ENCODE results near the gene PRR19.
"Not testable (repeated sequence)": the region's sequence is repeated elsewhere in the genome, so short reads cannot be mapped to it uniquely, and the experiment has no call there.

Gene PRR19

DNA sequence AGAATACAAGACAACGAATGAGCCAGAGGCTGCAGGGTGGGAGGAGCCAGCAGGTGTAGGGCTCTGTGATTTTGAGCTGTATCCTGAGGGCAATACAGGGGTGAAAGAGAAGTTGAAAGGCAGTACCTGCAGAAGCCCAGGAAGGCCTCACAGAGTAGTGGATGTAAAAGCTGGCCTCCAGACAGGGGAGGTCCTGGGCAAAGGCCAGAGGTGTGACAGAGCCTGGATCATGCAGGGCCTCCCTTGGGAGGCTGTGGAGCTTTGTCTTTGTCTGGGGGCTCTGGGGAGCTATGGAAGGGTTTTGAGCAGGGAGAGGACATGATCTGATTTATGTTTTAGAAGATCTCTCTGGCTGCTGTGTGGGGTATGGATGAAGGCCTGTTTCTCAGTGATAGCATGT is 26.2 kb downstream of the PRR19 start:
- DNase-seq, result no peak

DNA sequence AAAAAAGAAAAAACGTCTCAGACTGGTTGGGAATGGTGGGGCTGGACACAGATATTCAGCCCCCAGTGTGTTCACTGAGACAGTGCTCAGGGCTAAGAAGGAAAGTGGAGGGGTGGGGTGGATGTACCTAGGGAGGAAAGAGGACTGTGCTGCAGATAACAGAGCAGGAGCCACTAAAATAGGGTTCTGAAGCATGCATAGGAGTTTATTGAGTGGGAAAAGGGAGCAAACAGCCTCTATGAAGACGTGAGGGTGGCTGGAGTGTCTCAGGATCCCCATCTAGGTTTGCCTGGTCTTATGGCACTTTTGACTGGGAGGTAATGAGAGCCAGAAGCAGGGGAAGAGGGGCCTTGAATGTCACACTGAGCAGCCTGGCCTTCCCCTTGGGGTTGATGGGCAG is 26.9 kb downstream of the PRR19 start:
- DNase-seq, result no peak

DNA sequence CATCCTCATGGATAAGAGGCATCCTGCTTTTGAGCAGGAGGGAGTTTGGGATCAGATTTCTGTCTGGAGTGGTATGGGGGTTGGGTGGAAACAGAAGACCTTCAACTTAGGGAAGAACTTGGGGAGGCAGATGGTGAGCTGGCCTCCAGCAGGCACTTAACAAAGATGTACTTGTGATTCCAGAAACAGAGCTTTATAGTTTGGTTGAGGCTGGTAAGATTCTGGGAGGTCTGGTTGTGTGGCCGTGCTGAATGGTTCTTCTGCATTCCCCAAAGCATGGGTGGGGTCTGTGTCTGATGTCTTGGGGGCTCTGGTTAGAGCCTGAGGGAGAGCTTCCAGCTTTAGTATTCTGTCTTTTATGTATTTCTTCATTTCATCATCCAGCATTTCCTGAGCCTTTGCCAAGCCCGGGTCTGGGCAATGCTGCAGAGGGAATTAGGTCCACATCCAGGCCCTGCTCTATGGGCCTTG is 28.3 kb downstream of the PRR19 start:
- no peak for DNase-seq

DNA sequence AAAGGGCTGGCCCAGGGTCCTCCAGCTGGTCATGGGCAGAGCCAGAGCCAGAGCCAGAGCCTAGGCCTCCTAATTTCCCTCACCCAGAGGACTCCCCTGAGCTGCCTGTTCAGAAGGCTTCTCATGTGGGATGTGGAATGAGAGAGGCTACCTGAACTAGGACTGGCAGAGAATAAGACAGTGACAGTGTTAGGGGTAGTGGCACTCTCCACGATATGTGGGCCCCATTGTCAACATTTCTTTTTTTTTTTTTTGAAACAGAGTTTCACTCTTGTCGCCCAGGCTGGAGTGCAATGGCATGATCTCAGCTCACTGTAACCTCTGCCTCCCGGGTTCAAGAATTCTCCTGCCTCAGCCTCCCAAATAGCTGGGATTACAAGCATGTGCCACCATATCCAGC is 29.4 kb downstream of the PRR19 start:
- not testable (repeated sequence) for DNase-seq

DNA sequence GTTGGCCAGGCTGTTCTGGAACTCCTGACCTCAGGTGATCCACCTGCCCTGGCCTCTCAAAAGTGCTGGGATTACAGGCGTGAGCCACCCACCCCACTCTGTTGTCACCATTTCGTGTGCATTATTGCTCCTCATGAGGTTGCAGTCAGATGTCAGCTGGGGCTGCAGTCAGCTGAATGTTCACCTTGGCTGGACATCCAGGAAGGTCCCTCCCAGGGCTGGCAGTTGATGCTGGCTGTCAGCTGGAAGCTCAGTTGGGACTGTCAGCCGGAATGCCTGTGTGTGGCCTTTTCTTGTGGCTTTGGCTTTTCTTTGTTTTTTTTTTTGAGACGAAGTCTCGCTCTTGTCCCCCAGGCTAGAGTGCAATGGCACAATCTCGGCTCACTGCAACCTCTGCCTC is 30.1 kb downstream of the PRR19 start:
- no peak for DNase-seq

DNA sequence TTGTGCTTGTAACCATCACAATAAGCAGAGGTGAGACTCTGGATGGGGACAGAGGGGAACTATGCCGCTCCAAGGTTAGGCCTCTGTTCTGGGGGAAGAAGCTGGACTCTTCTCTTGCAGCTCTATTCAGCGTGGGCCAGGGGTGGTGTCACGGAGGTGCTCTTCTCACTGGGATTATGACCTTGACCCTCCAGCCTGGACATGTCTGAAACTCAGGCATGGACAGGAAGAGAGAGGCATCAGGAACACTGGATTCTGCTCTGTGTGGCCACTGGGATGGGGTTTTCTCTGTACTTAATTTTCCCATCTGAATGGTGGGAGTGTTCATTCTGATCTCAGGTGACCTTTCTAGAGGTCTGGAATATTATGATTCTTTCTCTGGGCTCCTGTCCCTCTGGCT is 31.1 kb downstream of the PRR19 start:
- DNase-seq, result no peak

DNA sequence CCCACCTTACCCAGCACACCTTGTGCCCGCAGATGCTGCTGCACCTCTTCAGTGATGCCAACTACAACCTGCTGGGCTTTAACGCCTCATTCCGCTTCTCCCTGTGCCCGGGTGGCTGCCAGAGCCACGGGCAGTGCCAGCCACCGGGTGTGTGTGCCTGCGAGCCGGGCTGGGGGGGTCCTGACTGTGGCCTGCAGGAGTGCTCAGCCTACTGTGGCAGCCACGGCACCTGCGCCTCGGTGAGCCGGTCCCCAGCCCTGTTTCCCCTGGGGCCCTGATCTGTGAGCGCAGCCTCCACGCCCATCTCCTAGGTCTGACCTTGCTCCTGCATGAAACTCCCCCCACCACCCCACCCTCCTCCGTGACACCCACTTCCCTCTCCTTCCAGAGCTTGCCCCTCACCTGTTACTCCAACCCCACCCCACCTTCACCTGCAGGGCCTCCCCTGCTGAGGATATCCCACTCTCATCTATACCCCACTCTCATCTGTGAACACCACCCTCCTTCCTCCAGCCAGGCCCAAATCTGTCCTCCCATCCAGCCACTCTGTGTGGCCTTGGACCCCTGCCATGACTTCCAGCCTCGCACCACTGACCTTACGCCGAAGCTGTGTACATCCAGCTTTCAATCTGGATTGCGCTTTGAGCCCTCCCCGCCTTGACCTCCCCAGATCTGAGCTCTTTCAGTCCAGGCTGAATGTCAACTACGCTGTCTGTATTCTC is 32.2 kb downstream of the PRR19 start:
- no peak for DNase-seq

DNA sequence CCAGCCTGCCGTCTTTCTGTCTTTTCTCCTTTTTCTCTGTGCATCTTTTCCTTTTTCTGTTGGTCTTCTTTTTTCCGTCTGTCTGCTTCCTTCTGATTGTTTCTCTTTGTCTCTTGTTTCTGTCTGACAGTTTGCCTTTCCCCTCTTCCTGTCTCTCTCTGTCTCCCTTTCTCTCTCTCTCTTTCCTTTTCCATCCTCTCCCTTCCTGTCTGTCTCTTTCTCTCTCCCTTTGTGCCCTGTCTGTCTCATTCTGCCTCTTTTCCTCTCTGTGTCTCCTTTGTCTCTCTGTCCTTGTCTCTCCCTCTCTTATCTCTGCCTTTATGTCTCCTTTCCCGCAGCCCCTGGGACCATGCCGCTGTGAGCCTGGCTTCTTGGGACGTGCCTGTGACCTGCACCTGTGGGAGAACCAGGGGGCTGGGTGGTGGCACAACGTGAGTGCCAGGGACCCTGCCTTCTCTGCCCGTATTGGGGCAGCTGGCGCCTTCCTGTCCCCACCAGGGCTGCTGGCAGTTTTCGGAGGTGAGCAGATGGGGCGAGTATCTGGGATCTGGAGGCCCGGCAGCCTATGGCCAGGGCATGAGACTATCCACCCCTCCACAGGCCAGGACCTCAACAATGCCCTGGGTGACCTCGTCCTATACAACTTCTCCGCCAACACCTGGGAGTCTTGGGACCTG is 32.9 kb downstream of the PRR19 start:
- no peak for DNase-seq

DNA sequence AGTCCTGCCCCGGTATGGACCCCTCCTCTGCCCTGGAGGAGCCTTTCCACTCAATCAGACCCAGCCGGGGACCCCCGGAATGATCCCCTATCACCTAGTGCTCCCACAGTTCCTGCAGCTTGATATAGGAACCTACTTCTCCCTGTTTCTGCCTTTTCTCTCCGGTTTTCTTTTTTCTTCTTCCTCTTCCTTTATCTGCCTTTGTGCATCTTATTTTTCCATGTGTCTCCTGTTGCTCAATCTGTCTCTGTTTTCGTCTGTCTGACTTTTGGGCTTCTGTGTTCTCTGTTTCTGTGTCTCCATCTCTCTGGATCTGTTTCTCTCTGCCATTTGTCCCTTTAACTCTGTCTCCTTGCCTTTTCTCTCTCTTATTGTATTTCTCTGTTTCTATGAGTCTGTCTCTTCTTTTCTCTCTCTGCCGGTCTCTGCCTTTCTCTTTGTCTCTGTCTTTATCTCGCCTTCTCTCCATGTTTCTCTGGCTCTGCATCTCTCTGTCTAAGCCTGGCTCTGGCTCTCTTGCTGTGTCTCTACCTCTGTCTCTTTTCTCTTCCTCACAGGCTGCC is 33.5 kb downstream of the PRR19 start:
- DNase-seq, result no peak

DNA sequence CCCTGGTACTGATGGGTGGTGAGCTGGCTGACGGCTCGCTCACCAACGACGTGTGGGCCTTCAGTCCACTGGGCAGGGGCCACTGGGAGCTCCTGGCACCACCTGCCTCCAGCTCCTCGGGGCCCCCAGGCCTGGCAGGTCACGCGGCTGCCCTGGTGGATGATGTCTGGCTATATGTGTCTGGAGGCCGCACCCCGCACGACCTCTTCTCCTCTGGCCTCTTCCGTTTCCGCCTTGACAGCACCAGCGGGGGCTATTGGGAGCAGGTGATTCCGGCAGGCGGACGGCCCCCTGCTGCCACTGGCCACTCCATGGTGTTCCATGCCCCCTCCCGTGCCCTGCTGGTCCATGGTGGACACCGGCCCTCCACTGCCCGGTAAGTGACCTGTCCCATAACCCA is 34.0 kb downstream of the PRR19 start:
- no peak for DNase-seq

DNA sequence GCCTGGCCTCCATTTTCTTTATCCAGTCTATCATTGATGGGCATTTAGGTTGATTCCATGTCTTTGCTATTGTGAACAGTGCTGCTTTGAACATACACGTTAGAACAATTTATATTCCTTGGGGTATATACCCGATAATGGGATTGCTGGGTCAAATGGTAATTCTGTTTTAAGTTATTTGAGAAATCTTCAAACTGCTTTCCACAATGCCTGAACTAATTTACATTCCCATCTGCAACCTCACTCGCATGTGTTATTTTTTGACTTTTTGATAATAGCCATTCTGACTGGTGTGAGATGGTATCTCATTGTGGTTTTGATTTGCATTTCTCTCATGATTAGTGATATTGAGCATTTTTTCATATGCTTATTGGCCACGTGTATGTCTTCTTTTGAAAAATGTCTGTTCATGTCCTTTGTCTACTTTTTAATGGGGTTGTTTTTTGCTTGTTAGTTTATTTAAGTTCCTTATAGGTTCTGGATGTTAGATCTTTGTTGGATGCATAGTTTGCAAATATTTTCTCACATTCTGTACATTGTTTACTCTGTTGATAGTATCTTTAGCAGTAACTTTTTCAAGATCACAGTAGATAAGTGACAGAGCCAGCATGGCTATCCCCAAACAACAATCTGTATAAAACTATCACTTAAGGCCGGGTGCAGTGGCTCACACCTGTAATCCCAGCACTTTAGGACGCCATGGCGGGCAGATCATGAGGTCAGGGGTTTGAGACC is 37.4 kb downstream of the PRR19 start:
- not testable (repeated sequence) for DNase-seq

DNA sequence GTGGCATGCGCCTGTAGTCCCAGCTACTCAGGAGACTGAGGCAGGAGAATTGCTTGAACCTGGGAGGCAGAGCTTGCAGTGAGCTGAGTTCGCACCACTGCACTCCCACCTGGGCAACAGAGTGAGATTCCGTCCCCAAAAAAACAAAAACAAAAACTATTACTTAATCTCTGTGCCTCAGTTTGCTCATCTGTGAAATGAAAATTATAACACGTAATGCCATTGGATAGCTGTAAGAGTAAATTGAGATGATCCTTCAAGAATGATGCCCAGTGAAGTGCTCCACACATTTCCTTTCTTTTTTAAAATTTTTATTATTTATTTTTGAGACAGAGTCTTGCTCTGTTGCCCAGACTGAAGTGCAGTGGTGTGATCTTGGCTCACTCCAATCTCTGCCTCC is 38.0 kb downstream of the PRR19 start:
- DNase-seq, result not testable (repeated sequence)

DNA sequence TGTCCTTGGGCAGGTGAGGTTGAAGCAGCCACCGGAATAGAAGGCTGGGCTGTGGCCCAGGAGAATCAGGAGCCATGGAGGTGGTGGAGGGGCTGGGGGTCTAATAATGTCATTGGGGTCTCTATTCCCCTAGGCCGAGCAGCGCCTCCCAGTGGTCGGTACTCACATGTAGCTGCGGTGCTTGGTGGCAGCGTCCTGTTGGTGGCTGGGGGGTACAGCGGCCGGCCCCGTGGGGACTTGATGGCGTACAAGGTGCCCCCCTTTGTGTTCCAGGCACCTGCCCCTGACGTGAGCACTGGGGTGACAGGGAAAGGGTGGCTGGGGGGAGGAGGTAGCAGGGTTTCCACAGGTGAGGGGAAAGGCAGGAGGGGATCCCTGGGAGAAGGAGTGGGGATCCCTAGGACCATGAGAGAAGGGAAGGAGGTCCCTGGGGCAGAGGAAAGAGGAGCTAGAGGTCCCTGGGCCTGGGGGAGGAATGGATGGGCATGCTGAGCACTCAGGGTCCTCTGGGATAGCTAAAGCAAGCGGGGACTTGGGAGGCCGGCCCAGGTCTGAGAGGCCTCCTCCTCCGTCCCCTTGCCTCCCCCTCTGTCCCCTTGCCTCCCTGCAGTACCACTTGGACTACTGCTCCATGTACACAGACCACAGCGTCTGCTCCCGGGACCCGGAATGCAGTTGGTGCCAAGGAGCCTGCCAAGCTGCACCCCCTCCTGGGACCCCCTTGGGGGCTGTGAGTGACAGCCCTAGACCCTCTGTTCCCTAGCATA is 41.6 kb downstream of the PRR19 start:
- no peak for DNase-seq

DNA sequence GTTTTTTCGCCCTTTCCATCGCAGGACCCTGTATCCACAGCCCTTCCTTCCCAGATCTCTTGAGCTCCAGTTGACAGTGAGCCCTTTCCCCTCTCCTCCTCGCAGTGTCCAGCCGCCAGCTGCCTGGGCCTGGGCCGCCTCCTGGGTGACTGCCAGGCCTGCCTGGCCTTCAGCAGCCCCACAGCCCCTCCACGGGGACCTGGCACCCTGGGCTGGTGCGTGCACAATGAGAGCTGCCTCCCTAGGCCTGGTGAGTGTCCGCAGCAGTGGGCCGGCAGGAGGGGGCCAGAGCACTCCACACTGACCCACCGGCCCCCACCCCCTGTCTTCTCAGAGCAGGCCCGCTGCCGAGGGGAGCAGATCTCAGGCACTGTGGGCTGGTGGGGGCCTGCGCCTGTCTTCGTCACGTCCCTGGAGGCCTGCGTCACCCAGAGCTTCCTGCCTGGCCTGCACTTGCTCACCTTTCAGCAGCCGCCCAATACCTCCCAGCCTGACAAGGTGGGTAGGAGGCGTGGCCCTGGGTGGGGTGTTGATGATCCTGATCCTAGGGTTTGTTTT is 42.5 kb downstream of the PRR19 start:
- DNase-seq, result no peak

DNA sequence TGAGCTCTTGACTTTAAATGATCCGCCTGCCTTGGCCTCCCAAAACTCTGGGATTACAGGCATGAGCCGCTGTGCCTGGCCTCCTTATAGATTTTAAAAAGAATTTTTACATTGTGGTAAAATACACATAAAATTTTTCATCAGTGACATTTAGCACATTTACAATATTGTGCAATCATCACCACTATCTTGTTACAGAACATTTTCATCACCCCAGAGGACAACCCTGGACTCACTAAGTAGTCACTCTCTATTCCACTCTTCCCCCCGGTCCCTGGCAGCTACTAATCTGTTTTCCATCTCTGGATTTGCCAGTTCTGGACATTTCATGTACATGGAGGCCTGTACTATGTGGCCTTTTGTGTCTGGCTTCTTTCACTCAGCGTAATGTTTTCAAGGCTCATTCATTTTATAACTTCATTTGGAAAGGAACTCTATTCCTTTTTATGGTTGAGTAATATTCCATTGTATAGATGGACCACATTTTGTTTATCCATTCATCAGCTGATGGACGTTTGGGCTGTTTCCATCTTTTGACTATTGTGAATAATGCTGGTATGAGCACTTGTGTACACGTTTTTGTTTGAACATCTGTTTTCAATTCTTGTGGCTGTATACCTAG is 43.4 kb downstream of the PRR19 start:
- no peak for DNase-seq

DNA sequence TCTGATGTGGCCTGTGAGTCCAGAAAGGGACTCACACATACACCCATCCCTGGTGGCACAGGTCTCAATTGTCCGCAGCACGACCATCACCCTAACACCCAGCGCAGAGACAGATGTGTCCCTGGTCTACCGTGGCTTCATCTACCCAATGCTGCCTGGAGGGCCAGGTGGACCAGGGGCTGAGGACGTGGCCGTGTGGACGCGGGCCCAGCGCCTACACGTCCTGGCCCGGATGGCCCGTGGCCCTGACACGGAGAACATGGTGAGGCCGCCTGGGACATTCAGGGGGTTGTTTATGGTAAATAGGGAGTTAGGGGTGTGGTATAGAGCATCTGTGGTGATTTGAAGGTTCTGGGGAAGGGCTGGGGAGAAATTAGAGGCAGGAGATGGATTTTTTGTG is 46.3 kb downstream of the PRR19 start:
- DNase-seq, result no peak

DNA sequence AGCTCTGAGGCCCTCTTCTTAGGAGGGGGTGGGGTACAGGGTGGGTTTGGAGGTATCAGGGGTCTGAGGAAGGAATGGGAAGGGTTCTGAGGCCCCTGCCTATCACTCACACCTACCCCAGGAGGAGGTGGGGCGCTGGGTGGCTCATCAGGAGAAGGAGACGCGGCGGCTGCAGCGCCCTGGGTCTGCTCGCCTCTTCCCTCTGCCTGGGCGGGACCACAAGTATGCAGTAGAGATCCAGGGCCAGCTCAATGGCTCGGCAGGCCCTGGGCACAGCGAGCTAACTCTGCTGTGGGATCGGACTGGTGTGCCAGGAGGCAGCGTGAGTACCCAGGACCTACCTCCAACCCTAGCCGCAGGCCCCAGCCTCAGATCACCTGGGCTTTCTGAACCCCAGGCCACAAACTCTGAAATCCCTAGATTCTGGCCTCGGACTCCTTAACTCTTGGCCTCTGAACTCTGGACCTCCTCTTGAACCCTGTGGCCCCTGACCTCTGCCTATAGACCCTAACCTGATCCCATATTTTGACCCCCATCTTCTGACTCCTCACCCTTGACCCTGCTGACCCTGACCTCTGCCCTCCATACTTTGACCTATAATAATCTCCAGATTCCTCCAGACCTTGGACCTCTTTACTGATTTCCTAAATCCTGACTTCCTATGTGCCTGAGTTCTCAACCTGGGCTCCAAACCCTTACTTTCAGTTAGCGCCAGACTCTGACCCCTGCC is 47.6 kb downstream of the PRR19 start:
- no peak for DNase-seq

DNA sequence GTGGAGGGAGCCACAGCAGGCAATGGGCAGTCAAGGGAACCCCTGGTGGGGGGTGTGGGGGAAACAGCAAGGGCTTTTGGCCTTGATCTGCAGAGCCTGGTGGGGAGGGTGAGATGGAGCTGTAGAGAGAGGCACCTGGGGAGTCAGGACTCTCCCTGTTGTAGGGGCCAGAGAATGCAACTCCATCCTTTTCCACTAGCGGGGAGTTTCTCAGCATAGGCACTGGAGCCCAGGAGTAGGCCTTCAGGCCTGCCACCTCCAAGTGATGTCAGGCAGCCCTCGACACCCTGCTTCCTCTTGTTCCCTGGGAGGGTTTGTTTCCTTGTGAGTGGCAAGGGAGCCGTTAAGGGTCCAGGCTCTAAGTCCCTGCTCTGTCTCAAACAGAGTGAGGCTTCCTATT is 48.5 kb downstream of the PRR19 start:
- no peak for DNase-seq

DNA sequence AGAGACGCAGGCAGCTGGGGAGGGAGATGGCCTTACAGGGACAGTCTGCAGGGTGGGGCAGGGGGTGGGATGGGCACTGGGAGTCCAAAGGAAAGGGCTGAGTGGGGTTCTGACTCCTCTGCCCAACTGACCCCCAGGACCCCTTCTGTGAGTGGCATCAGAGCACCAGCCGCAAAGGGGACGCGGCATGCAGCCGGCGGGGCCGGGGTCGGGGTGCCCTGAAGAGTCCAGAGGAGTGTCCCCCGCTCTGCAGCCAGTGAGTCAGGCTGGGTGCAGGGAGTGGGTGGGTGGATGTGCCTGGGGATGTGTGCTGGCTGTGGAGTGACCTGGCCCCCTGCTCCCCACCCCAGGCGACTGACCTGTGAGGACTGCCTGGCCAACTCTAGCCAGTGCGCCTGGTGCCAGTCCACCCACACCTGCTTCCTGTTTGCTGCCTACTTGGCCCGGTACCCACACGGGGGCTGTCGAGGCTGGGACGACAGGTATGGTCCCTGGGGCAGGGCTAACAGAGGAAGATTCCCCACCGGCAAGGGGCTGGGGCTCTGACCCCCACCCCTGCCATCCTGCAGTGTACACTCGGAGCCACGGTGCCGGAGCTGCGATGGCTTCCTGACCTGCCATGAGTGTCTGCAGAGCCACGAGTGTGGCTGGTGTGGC is 49.3 kb downstream of the PRR19 start:
- no peak for DNase-seq
